GM12801 (cell line): ENCODE data around the gene E2F1.

Source experiments
- CTCF ChIP-seq: IDR thresholded peaks from one replicate; pipeline ENCODE4 v1.5.1; 2011; ENCODE audit warnings: control low read depth; ENCODE audit not compliant: insufficient read length; ENCODE audit errors: extremely low read depth

E2F1 gene

DNA sequence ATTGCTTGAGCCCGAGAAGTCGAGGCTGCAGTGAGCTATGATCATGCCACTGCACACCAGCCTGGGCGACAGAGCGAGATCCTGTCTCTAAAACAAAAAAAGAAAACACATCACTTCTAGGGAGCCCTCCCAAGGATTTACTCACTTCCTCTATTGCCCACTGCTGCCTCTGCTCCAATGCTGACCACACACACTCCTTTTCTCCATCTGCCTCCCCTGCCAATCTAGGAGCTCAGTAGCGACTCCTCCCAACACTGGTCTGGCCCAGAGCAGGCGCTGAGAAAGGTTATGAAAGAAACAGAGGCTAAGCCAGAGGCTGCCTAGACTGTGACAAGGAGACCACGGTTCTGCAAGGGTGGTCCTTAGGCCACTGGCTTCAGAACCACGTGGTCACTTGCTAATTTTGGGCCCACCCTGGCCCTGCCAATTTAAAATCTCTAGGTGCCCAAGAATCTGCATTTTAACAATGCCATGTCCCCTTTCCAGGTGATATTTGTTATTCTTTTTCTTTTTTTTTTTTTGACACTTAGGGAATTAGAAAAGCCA is 1.3 kb upstream of the E2F1 start:
- TF ChIP-seq CTCF, result no peak

- no peak for TF ChIP-seq CTCF
Measured at GRCh38 chr20:33686984-33687366, 790 bp upstream of the E2F1 start.

GRCh38 chr20:33685328-33686099 is 671 bp downstream of the E2F1 start:
- TF ChIP-seq CTCF, result no peak

- no peak for TF ChIP-seq CTCF
Measured at GRCh38 chr20:33684533-33685327, 1.5 kb downstream of the E2F1 start.

DNA sequence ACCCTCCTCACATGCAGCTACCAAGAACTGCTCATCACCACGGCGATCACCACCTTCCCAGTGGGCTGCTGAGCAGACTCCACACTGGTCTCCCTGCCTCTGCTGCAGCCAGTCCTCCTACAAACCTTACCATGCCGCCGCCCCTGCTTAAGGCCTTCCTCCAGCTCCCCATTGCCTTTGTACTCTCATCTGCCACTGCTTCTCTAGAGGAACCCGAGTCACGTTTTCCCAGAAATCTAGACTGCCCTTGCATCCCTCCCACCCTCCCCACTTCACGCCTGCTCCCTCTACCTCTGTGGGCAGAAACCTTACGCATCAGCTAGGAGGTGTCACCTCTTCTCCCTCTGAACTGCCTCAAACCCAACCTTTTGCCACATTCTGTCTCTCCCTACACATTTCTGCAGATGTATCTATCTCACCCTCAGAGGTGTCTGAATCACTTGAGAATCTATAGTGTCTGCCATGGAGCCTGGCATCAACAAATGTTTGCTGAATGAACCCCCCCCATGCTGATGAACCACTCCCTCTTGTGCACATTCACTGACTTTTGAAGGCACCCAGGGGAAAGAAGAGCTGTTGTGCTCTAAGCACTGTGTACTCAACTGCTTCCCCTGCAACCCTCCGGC is 4.3 kb downstream of the E2F1 start:
- no peak for TF ChIP-seq CTCF

DNA sequence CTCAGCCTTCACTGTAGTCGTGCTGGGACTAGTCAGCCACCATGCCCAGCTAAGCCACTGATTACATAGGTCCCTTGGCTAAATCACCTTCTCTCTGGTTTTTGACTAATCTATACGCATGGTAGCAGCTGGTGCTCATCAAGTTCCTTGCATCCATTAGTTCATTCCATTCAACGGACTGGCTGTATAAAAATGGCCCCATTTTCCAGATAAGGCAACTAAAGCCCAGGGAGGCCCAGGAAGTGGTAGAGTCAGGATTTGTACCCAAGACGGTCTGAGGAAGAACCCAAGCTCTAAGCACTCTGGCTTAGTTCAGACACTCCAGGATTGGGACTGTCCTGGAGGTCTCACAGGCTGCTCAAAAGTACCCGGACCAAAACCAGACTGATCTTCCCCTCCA is 4.9 kb downstream of the E2F1 start:
- TF ChIP-seq CTCF, result no peak

DNA sequence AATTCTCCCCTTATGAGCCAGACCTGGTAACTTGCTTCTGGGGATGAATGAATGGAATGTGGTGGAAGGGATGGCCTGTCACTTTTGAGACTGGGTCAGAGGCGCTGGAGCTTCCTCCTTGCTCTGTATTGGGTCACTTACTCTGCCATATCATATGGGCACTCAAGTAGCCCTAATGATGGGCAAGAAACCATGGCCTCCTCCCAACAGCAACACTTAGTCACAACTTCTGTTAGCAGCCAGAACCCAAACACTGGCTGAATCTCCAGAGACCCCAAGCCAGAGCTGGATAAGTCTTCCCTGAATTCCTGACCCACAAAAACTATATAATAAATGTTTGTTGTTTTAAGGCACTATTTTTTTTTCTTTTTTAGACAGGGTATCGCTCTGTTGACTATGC is 5.5 kb downstream of the E2F1 start:
- no peak for TF ChIP-seq CTCF
